T-cell (primary cell): ENCODE data around the gene HEPACAM. TPM values are rescaled to one million over a fixed set of nuclear protein-coding genes. Genes with fewer than 3 reads are reported as not detected.

Experiments
- ATAC-seq, 4 experiments: fragments of 200-7000 bp in 3 of 4; fragments of 150-1000 bp in 1 of 4; cut with Tn5 transposase; replicated peaks in 1 of 4; 1 replicate in 3 of 4; 2 replicates in 1 of 4; pipeline ENCODE4 v1.10.0; 2021; ENCODE audit warnings: moderate library complexity in 3 of 4, mild to moderate bottlenecking in 2 of 4, moderate number of reproducible peaks in 1 of 4
- CTCF ChIA-PET, 2 donors: fragments of 300-600 bp; sonication (Branson Sonifier 250); formaldehyde crosslinking; loops; one replicate each; lab custom pipeline; 2022; ENCODE audit warnings: antibody characterized with exemption in 2 of 2; lab: Charles Lee
- POLR2A ChIA-PET, 2 donors: fragments of 300-600 bp; sonication (Branson Sonifier 250); formaldehyde crosslinking; loops; one replicate each; lab custom pipeline; 2022; ENCODE audit warnings: antibody characterized with exemption in 2 of 2; lab: Charles Lee
- DNase-seq, 35 experiments: peaks; one replicate each; pipeline versions ENCODE4 v3.0.0 to v3.0.0-alpha.2; 2013 to 2023
- H3K27ac ChIP-seq: one replicate; pipeline ENCODE4 v1.5.1; 2013; ENCODE audit warnings: low read length
- H3K27me3 ChIP-seq, 2 experiments: replicated peaks in 1 of 2; 1 replicate in 1 of 2; 2 replicates in 1 of 2; pipeline versions ENCODE4 v1.6.1 to v1.7.0; 2013; ENCODE audit warnings: low read length in 1 of 2, mixed read lengths in 1 of 2; ENCODE audit not compliant: control insufficient read depth in 2 of 2, insufficient read depth in 2 of 2; ENCODE audit errors: extremely low read depth in 1 of 2
- H3K36me3 ChIP-seq, 2 donors: 1 replicate in 1 of 2; 2 replicates in 1 of 2; pipeline versions ENCODE4 v1.6.1 to v1.7.0; 2013; ENCODE audit warnings: low read length in 1 of 2; ENCODE audit not compliant: control insufficient read depth in 2 of 2, insufficient read depth in 1 of 2; ENCODE audit errors: extremely low read depth in 1 of 2
- H3K4me1 ChIP-seq, 2 experiments: 1 replicate in 1 of 2; 2 replicates in 1 of 2; pipeline versions ENCODE4 v1.6.1 to v1.7.0; 2013; ENCODE audit warnings: low read length in 2 of 2, mixed read lengths in 1 of 2; ENCODE audit not compliant: insufficient read depth in 2 of 2, control insufficient read depth in 1 of 2; ENCODE audit errors: extremely low read depth in 1 of 2
- H3K4me3 ChIP-seq, 2 donors: 1 replicate in 1 of 2; 2 replicates in 1 of 2; pipeline versions ENCODE4 v1.5.1 to v1.7.0; 2013; ENCODE audit warnings: mild to moderate bottlenecking in 2 of 2, low read length in 1 of 2, moderate library complexity in 1 of 2; ENCODE audit not compliant: control insufficient read depth in 1 of 2; ENCODE audit errors: extremely low read depth in 1 of 2
- H3K9me3 ChIP-seq: 2 replicates; pipeline ENCODE4 v1.7.0; 2013
- H3K27ac Mint-ChIP-seq, 2 donors: one replicate each; pipeline ENCODE4 v1.8.0; 2020 to 2021; ENCODE audit warnings: mild to moderate bottlenecking in 2 of 2, mixed read lengths in 2 of 2
- H3K27me3 Mint-ChIP-seq, 2 donors: one replicate each; pipeline ENCODE4 v1.8.0; 2021 to 2022; ENCODE audit warnings: mixed read lengths in 2 of 2
- H3K36me3 Mint-ChIP-seq: one replicate; pipeline ENCODE4 v1.8.0; 2021; ENCODE audit warnings: mixed read lengths
- H3K4me1 Mint-ChIP-seq, 3 donors: one replicate each; pipeline ENCODE4 v1.8.0; 2020 to 2022; ENCODE audit warnings: mixed read lengths in 3 of 3, mild to moderate bottlenecking in 1 of 3
- H3K4me3 Mint-ChIP-seq, 3 donors: one replicate each; pipeline ENCODE4 v1.8.0; 2020 to 2022; ENCODE audit warnings: mild to moderate bottlenecking in 3 of 3, mixed read lengths in 3 of 3, moderate library complexity in 3 of 3
- H3K9me3 Mint-ChIP-seq, 3 donors: one replicate each; pipeline ENCODE4 v1.8.0; 2020 to 2022; ENCODE audit warnings: mixed read lengths in 3 of 3
- WGBS: methylation state at CpG from one replicate; pipeline ENCODE4 v1.1.5; 2013; ENCODE audit warnings: missing lambda C conversion rate; ENCODE audit not compliant: insufficient coverage; 5-methylcytosine and 5-hydroxymethylcytosine counted together
- total RNA-seq, 35 experiments: library from RNA in 6 of 35; stranded (reverse) in 6 of 35; fragments of 120-200 nt in 1 of 35; gene quantifications; one replicate each; pipeline versions ENCODE4 v1.2.1 to v1.2.4 and lab custom pipeline; 2013 to 2026

The HEPACAM gene, protein sequence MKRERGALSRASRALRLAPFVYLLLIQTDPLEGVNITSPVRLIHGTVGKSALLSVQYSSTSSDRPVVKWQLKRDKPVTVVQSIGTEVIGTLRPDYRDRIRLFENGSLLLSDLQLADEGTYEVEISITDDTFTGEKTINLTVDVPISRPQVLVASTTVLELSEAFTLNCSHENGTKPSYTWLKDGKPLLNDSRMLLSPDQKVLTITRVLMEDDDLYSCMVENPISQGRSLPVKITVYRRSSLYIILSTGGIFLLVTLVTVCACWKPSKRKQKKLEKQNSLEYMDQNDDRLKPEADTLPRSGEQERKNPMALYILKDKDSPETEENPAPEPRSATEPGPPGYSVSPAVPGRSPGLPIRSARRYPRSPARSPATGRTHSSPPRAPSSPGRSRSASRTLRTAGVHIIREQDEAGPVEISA
- total RNA-seq (not detected), total RNA-seq (lab: John Stamatoyannopoulos, UW) (0 to 0.09 (median 0) reads per million in 29 experiments)
- total RNA-seq (2013), result not detected

- H3K27me3 Mint-ChIP-seq, result peaks cover 4 to 9% of the 10 kb centered on the region in 2 donors
- Histone ChIP-seq H3K27ac (no peak within 1 kb of the TSS), H3K27me3 (peaks cover 0 to 10% of the 10 kb centered on the region in 2 experiments), H3K9me3 (no peaks in the 10 kb centered on the region), H3K36me3 (no peaks in the 10 kb centered on the region), H3K4me1 (no peaks in the 10 kb centered on the region), H3K4me3 (no peak within 1 kb of the TSS)
- no peaks in the 10 kb centered on the region for H3K36me3 Mint-ChIP-seq
- CTCF ChIA-PET, result no interaction called here
- ATAC-seq, result no peak
- WGBS, result 87% methylated on average over 15 of the region's 18 CpGs
- POLR2A ChIA-PET, result no interaction called here
- H3K4me3 Mint-ChIP-seq, result no peak within 1 kb of the TSS
- H3K4me1 Mint-ChIP-seq, result peaks cover under 1 to 4% (median 1%) of the 10 kb centered on the region in 3 donors
- DNase-seq, result no peak
- H3K9me3 Mint-ChIP-seq, result no peaks in the 10 kb centered on the region
- no peak within 1 kb of the TSS for H3K27ac Mint-ChIP-seq
Observed at GRCh38 chr11:124935548-124936514, at the start of gene HEPACAM. HEPACAM (minus strand) TSS chr11:124936047; CDS start chr11:124936006, 41 bp downstream.

DNA sequence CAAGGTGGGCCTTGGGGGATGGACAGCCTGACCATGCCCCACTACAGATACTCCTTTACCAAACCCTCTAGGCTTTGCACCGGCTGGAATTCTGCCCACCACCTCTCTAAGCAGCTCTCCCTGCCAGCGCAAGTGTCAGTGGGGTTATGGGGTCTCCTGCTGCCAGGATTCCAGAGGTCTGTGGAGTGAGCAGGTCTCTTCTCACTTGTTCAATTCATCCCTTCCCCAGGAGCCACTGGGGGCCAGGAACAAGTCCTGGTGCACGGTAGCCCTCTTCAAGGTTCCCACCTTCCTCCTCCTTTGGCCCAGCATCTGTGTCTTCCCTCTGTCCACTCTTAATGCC, 48.6 kb upstream of the HEPACAM start:
- H3K4me3 Mint-ChIP-seq, result no peak overlapping the region
- H3K4me3 ChIP-seq, result no peak overlapping the region
- POLR2A ChIA-PET, result no interaction called here
- peaks cover 0 to 3% of the 10 kb centered on the region in 2 donors for H3K36me3 ChIP-seq
- CTCF ChIA-PET, result no interaction called here
- DNase-seq (no peak), ATAC-seq (no peak)
- no peaks in the 10 kb centered on the region for H3K9me3 ChIP-seq
- H3K27ac ChIP-seq, result no peak overlapping the region
- WGBS, result 100% methylated on average over 1 of the region's 3 CpGs
- H3K27ac Mint-ChIP-seq, result no peak overlapping the region
- no peaks in the 10 kb centered on the region for H3K4me1 ChIP-seq
- peaks cover 80% of the 10 kb centered on the region for H3K36me3 Mint-ChIP-seq
- H3K4me1 Mint-ChIP-seq, result no peaks in the 10 kb centered on the region
- no peaks in the 10 kb centered on the region for H3K27me3 ChIP-seq
- no peaks in the 10 kb centered on the region for H3K27me3 Mint-ChIP-seq
- peaks cover 6 to 31% (median 19%) of the 10 kb centered on the region in 3 donors for H3K9me3 Mint-ChIP-seq

- H3K36me3 ChIP-seq, result peaks cover 0 to 3% of the 10 kb centered on the region in 2 donors
- no peaks in the 10 kb centered on the region for H3K9me3 ChIP-seq
- WGBS, result 94% methylated on average over 10 of the region's 17 CpGs
- Mint-ChIP-seq H3K27ac (no peak overlapping the region), H3K27me3 (no peaks in the 10 kb centered on the region), H3K4me3 (no peak overlapping the region), H3K4me1 (no peaks in the 10 kb centered on the region), H3K9me3 (peaks cover 9 to 37% (median 24%) of the 10 kb centered on the region in 3 donors), H3K36me3 (peaks cover 77% of the 10 kb centered on the region)
- POLR2A ChIA-PET, result no interaction called here
- no peak overlapping the region for H3K4me3 ChIP-seq
- no peak for ATAC-seq
- CTCF ChIA-PET, result no interaction called here
- no peaks in the 10 kb centered on the region for H3K27me3 ChIP-seq
- no peaks in the 10 kb centered on the region for H3K4me1 ChIP-seq
- DNase-seq, result no peak
- no peak overlapping the region for H3K27ac ChIP-seq
Observed at GRCh38 chr11:124983674-124984511, 48.0 kb upstream of the HEPACAM start.

DNA sequence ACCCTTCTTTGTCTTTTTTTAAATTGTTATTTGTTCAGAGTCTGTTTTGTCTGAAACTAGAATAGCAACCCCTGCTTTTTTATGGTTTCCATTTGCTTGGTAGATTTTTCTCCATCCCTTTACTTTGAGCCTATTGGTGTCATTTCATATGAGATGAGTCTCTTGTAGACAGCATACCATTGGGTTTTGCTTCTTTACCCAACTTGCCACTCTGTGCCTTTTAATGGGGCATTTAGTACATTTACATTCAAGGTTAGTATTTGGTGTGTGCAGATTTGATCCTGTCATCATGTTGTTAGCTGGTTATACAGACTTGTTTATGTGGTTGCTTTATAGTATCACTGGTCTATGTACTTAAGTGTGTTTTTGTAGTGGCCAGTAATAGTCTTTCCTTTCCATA, 46.2 kb upstream of the HEPACAM start:
- no peak overlapping the region for H3K27ac Mint-ChIP-seq
- ATAC-seq, result no peak

GRCh38 chr11:124978316-124978715, 42.5 kb upstream of the HEPACAM start:
- H3K9me3 Mint-ChIP-seq, result peaks cover 19 to 48% (median 26%) of the 10 kb centered on the region in 3 donors

More for the DNA sequence above, 46.2 kb upstream of the HEPACAM start:
- H3K4me1 ChIP-seq, result no peaks in the 10 kb centered on the region
- no peaks in the 10 kb centered on the region for H3K27me3 Mint-ChIP-seq
- no peak overlapping the region for H3K4me3 Mint-ChIP-seq
- peaks cover 19 to 48% (median 26%) of the 10 kb centered on the region in 3 donors for H3K9me3 Mint-ChIP-seq
- no peak overlapping the region for H3K27ac ChIP-seq
- H3K4me3 ChIP-seq, result no peak overlapping the region
- no peak for DNase-seq
- CTCF ChIA-PET, result no interaction called here
- H3K36me3 Mint-ChIP-seq, result peaks cover 74% of the 10 kb centered on the region
- no peaks in the 10 kb centered on the region for H3K27me3 ChIP-seq
- no peaks in the 10 kb centered on the region for H3K4me1 Mint-ChIP-seq
- H3K9me3 ChIP-seq, result no peaks in the 10 kb centered on the region
- POLR2A ChIA-PET, result no interaction called here
- peaks cover 0 to 3% of the 10 kb centered on the region in 2 donors for H3K36me3 ChIP-seq

More at GRCh38 chr11:124978316-124978715, 42.5 kb upstream of the HEPACAM start:
- no peaks in the 10 kb centered on the region for H3K27me3 ChIP-seq
- no peak overlapping the region for H3K4me3 ChIP-seq
- no peak for DNase-seq
- H3K4me1 ChIP-seq, result no peaks in the 10 kb centered on the region
- H3K4me1 Mint-ChIP-seq, result no peaks in the 10 kb centered on the region
- no peak for ATAC-seq
- 100% methylated on average over 1 of the region's 2 CpGs for WGBS
- H3K9me3 ChIP-seq, result no peaks in the 10 kb centered on the region
- ChIA-PET CTCF (interaction anchor here in 1 of 2 donors (0.7 kb wide), 1 partner anchor 209 kb away, joined by 3 read pairs; no protein-coding TSS in a partner anchor), POLR2A (no interaction called here)
- H3K27ac Mint-ChIP-seq, result no peak overlapping the region
- no peaks in the 10 kb centered on the region for H3K27me3 Mint-ChIP-seq
- peaks cover 0 to 3% of the 10 kb centered on the region in 2 donors for H3K36me3 ChIP-seq
- H3K4me3 Mint-ChIP-seq, result no peak overlapping the region
- H3K36me3 Mint-ChIP-seq, result peaks cover 51% of the 10 kb centered on the region
- H3K27ac ChIP-seq, result no peak overlapping the region
